GM21529 (cell line): ENCODE data around the gene SPATA20.

Experiments used
- ATAC-seq: cut with Tn5 transposase; IDR thresholded peaks from one replicate; pipeline ENCODE4 v1.9.1; 2021; ENCODE audit not compliant: unreplicated experiment

The SPATA20 gene

GRCh38 chr17:50519141-50519834, 27.7 kb upstream of the SPATA20 start:
- no peak for ATAC-seq

GRCh38 chr17:50520483-50520882, 26.5 kb upstream of the SPATA20 start:
- no peak for ATAC-seq

GRCh38 chr17:50521514-50521913, 25.5 kb upstream of the SPATA20 start:
- no peak for ATAC-seq

GRCh38 chr17:50522766-50523165, 24.2 kb upstream of the SPATA20 start:
- ATAC-seq = no peak

- ATAC-seq = no peak
Measured at GRCh38 chr17:50523208-50523607, 23.8 kb upstream of the SPATA20 start.

GRCh38 chr17:50524838-50525237, 22.1 kb upstream of the SPATA20 start:
- ATAC-seq = no peak

- ATAC-seq = no peak
Measured at GRCh38 chr17:50527155-50527762, 19.7 kb upstream of the SPATA20 start.

GRCh38 chr17:50527949-50528474, 19.0 kb upstream of the SPATA20 start:
- ATAC-seq = no peak

GRCh38 chr17:50529849-50530248, 17.1 kb upstream of the SPATA20 start:
- ATAC-seq = no peak

- ATAC-seq = no peak
Measured at GRCh38 chr17:50531428-50532025, 15.4 kb upstream of the SPATA20 start.

GRCh38 chr17:50532452-50533024, 14.4 kb upstream of the SPATA20 start, which contains the start of gene EPN3:
EPN3 (plus strand) TSS chr17:50532735; CDS start chr17:50536557, 3,822 bp downstream.
- ATAC-seq = no peak

- no peak for ATAC-seq
Measured at GRCh38 chr17:50533185-50533584, 13.8 kb upstream of the SPATA20 start.

GRCh38 chr17:50533720-50534148, 13.2 kb upstream of the SPATA20 start:
- ATAC-seq = no peak

GRCh38 chr17:50534222-50534978, 12.6 kb upstream of the SPATA20 start:
- no peak for ATAC-seq

GRCh38 chr17:50534979-50535326, 12.0 kb upstream of the SPATA20 start:
- no peak for ATAC-seq

- ATAC-seq = no peak
Measured at GRCh38 chr17:50535407-50535806, 11.6 kb upstream of the SPATA20 start.

GRCh38 chr17:50536683-50537646, 10.0 kb upstream of the SPATA20 start:
- no peak for ATAC-seq

GRCh38 chr17:50537721-50538548, 9.0 kb upstream of the SPATA20 start:
- no peak for ATAC-seq
